Left kidney (tissue), 8 donors: Measurements from ENCODE around the gene SLC35C1. TPM values are rescaled to one million over a fixed set of nuclear protein-coding genes. Genes with fewer than 3 reads are reported as not detected.

Source experiments
- DNase-seq: peaks from one replicate; pipeline ENCODE4 v3.0.0-alpha.2; 2013
- long read RNA-seq, 8 donors: transcript quantifications; one replicate each; lab custom pipeline, GENCODE V29; 2026
- polyA plus RNA-seq: library from polyadenylated mRNA; unstranded; fragments of 120-200 nt; gene quantifications from one replicate; pipeline ENCODE4 v1.2.1, GENCODE V29; 2013; ENCODE audit not compliant: insufficient read length

Gene SLC35C1
- 6.4 TPM for polyA plus RNA-seq
- long read RNA-seq, donor 1, full-length matches to known transcripts, result 12 of 12 reads
- long read RNA-seq, donor 1, partial matches to known transcripts, result 0 of 12 reads
- long read RNA-seq, donor 1, other reads (novel, unspliced or antisense), result 0 of 12 reads
- long read RNA-seq, donor 2, full-length matches to known transcripts, result 3 of 3 reads
- long read RNA-seq, donor 2, partial matches to known transcripts, result 0 of 3 reads
- long read RNA-seq, donor 2, other reads (novel, unspliced or antisense), result 0 of 3 reads
- long read RNA-seq, donor 3, full-length matches to known transcripts, result 2 of 2 reads
- long read RNA-seq, donor 3, partial matches to known transcripts, result 0 of 2 reads
- long read RNA-seq, donor 3, other reads (novel, unspliced or antisense), result 0 of 2 reads
- long read RNA-seq, donor 4, result 0 reads
- long read RNA-seq, donor 5, full-length matches to known transcripts, result 5 of 5 reads
- long read RNA-seq, donor 5, partial matches to known transcripts, result 0 of 5 reads
- long read RNA-seq, donor 5, other reads (novel, unspliced or antisense), result 0 of 5 reads
- long read RNA-seq, donor 6, full-length matches to known transcripts, result 8 of 13 reads
- long read RNA-seq, donor 6, partial matches to known transcripts, result 5 of 13 reads
- long read RNA-seq, donor 6, other reads (novel, unspliced or antisense), result 0 of 13 reads
- long read RNA-seq, donor 7, full-length matches to known transcripts, result 6 of 6 reads
- long read RNA-seq, donor 7, partial matches to known transcripts, result 0 of 6 reads
- long read RNA-seq, donor 7, other reads (novel, unspliced or antisense), result 0 of 6 reads
- long read RNA-seq, donor 8, full-length matches to known transcripts, result 2 of 2 reads
- long read RNA-seq, donor 8, partial matches to known transcripts, result 0 of 2 reads
- long read RNA-seq, donor 8, other reads (novel, unspliced or antisense), result 0 of 2 reads

DNA sequence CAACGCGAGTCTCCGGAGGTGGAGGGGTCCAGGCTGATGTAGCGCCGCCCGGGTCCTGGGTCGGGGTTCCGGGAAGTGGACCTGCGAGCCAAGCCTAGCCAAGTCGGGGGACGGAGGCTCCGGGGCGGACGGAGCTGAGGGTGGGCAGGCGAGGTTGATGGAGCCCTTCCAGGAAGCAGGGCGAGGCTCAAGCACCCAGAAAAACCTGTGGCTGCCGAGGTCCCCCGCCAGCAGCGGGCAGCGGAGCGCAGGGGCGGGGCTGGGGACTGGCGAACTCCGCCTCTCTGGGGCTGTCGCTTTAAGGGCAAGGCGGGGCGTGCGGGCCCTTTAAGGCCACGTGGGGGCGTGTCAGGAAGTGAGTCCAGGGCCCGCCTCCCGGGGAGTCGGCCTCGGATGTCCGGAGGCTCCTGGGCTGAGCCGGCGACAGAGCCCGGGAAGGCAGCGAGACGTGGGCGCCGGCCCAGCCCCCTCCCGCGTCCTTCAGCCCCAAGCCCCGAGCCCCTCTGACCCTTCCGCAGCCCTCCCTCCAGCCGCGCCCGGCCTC is at the start of gene SLC35C1:
Gene SLC35C1 (plus strand): TSS at position 389 of the 544 bp plus-strand sequence. CDS start 653 bp downstream, outside the sequence.
- DNase-seq, result peak; percentile 94

DNA sequence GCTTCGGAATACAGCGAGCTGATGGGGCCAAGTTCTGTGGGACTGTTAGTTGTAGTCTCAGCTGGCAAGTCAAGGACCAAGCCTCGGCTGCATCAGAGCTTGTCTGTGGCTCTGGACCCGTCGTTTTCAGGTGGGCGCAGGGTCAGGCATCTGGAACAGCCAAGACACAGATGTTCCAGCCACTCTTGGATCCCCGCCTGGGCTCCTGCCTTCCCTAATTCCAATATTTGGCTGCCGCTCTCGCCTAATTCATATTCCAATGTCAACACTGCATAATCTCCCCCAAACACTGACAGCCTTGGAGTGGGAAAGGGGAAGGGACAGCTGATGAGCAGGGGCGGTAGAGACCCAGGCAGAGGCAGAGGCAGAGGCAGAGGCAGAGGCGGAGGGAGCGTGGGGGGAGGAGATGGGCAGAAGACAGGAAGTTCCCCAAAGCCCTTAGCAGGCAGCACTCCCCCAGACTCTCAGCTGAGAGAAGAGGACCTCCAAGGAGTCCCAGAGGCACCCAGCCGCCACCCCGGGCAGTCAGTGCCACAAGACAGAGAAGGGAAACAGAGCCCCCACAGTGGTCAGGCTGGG is 49.6 kb upstream of the SLC35C1 start:
- no peak for DNase-seq

DNA sequence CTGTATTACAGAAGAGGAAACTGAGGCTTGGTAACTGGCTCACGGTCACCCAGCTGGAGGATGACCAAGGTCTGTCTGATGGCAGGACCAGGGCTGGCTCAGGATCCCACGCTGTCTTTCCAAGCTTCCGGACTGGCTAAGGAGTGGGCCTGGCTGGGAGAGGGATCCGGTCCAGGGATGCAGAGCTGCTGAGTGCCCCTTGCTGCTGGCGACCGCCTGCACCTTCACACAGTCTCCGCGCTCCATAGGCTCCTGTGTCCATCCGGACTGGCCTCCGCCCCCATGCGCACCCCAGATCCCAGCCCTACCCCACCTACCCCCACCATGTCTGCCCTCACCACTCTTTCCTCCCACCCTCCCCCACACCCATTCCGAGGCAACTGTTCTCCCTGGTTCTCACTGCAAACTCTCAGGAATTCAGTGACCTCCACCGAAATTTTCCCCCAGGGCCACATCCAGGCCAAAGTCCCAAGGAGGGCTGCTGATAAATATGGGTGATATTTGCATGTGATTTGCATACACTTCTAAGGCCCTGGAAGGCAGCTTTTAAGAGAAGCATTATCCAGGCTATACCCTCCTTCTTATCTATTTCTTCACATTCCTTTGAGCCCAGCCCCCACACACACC is 48.5 kb upstream of the SLC35C1 start:
- no peak for DNase-seq

DNA sequence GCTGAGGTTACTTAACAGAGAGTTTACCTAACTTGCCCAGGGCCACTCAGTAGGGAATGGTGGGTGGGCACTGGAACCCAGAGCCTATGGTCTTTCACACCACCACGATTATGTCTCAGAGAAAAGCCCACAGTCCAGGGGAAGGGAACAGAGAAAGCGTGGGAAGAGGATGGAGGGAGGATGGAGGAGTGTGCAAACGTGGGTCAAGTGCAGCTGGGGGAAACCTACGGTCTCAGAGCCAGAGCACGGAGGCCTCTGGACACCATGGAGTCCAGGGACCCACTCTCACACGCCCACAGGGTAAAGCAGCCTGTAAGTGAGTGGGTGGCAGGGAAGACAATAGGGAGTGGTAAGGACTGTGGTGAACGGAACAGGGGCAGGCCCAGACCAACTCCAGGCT is 47.3 kb upstream of the SLC35C1 start:
- no peak for DNase-seq

DNA sequence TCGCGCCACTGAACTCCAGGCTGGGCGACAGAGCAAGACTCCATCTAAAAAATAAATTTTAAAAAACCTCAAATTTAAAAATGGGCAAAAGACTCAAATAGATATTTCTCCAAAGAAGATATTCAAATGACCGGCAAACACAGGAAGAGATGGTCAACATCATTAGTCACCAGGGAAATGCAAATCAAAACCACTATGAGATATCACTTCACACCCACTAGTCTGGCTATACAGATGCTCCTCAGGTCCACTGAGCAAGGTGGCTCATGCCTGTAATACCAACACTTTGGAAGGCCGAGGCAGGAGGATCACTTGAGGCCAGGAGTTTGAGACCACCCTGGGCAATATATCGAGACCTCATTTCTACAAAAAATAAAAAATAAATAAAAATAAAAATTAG is 43.3 kb upstream of the SLC35C1 start:
- DNase-seq, result no peak

DNA sequence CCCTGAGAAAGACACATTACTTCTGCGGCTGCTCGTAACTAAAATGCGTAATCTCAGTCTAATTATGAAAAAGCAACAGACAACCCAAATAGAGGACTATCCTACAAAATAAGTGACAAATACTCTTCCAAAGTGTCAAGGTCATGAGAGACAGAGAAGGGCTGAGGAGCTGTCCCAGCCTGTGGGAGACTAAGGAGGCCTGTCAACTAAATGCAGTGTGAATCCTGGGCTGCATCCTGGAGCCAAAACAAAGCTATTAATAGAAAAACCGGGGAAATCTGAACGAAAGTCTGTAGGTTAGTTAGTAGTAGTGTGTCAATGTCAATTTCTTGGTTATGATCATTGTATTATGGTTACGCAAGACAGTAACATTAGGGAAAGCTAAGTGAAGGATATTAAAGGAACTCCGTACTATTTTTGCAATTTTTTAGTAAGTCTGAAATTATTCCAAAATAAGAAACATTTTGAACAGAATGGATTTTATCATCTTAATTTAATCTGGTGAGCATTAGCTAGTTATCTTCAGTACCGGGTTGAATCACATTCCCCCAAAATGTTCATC is 39.8 kb upstream of the SLC35C1 start:
- DNase-seq, result no peak

DNA sequence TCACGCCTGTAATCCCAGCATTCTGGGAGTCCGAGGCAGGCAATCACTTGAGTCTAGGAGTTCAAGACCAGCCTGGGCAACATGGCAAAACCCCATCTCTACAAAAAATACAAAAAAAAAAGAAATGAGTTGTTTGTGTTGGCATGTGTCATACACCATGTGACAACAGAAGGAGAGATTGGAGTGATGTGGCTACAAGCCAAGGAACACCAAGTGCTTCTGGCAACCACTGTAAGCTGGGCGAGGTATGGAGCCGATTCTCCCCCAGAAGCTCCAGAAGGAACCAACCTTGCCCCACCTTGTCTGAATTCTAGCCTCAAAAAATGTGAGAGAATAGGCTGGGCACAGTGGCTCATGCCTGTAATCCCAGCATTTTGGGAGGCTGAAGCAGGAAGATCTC is 39.1 kb upstream of the SLC35C1 start:
- no peak for DNase-seq

DNA sequence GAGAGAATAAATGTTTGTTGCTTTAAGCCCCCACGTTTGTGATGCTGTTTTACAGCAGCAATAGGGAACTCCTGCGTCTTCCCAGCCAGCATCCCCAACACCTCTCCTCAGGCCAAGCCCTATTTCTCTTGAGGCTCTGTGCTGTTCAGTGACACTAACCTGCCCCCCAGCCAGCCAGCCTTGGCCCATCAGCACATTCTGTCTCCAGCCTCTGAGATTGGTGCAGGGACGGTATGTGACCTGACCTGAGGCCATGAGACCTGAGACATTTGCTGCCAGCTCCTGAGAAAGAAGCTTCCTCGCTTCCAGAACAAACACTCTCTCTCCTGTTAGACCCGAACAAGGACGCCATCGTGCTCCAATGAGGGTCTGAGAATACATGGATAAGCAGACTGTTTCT is 38.5 kb upstream of the SLC35C1 start:
- DNase-seq, result no peak

DNA sequence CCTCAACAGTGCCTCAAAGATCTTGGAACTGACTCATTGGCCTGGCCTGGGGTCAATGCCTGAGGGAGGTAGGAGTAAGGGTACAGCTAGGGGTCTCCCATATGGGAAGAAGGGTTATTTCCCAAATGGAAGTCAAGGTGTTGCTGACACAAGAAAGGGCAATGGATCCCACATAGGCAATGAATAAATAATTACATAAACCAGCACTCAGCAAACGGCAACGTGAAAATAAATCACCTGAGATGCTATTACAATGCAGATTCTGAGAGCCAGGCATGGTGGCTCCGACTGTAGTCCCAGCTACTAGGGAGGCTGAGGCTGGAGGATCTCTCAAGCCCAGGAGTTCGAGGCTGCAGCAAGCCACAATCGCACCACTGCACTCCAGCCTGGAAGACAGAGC is 36.5 kb upstream of the SLC35C1 start:
- DNase-seq, result no peak

DNA sequence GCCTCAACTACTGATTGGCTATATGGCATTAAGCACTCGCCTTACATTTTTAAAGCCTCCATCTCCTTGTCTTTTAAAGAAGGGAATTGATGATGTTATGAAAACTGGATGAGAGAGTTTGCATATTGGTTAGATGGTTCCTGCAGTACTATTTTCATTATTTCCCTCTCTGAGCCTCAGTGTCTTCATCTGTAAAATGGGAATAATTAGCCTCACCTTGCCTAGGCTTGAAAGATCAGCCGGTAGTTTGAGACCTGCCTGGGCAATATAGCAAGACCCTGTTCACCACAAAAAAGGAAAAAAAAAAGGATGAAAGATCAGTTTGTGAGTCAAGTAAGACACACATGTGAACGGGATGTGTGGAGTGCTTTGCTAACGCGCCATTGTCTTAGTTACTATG is 35.0 kb upstream of the SLC35C1 start:
- no peak for DNase-seq

DNA sequence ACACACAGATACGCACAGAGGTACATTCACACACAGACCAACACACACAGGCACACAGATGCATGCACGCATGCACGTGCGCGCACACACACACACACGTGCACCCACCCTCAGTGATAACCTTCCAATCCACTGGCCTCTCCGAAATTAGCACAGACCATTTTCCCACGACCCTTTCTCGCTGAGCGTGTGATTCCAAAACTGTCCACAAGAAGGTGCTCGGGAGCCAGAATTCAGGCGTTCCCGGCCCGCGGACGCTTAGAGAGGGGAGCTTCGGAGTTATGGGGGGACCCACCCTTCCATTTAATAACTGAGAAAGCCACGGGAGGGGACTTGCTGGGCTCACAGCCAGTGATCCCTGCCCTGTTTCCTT is 33.8 kb upstream of the SLC35C1 start:
- DNase-seq, result peak; percentile 72

DNA sequence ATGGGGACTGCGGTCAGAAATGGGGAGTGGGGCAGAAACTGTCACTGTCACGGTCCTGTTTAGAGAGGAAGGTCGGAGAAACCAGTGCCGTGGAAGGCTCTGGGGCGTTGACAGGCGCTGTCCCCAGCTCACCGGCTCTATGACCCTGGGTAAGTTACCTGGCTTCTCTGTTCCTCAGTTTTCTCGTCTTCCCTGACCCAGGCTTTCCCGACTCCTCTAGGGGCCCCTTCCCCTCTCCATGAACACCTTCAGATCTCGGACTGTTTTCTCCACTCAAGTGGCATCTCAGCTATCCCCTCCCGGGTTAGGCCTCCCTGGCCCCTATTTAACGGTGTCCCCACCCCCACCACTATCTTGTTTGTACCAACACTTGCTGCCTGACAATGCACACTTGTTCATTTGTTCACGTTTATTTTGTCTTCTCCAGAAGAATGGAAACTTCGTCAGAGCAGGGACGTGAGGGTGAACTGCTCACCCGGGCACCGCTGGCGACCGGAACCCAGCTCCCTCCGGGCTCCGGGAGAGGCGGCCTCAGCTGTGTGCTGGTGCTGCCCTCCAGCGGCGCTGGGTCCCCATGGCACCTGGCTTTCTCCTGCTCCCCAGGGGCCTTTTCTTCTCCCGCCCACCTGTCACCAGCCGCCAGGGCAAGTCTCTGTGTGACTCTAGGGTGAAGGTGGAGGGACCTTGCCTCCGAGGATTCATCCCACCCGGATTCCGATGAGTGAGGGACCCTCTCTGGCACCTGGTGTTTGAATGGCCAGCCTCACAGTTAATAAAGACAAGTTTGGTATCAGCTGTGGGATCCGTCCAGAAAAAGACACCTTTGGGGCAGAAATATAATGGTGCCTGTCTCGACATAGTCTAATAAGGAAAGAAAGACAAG is 33.1 kb upstream of the SLC35C1 start:
- peak; percentile 68 for DNase-seq

DNA sequence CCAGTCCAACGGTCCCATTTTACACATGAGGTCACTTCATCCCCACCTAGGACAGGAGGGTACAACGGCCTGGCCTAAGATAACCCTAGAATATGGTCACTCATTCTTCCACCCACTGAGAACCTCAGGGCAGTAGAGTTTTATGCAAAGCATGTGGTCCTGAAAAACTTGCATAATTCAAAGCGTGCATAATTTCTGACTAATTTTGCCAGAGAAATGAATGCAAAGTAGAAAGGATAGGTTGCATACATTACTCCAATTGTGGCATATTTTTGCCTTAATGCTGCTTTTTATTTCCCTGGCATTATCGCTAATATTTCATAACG is 32.5 kb upstream of the SLC35C1 start:
- DNase-seq, result no peak

DNA sequence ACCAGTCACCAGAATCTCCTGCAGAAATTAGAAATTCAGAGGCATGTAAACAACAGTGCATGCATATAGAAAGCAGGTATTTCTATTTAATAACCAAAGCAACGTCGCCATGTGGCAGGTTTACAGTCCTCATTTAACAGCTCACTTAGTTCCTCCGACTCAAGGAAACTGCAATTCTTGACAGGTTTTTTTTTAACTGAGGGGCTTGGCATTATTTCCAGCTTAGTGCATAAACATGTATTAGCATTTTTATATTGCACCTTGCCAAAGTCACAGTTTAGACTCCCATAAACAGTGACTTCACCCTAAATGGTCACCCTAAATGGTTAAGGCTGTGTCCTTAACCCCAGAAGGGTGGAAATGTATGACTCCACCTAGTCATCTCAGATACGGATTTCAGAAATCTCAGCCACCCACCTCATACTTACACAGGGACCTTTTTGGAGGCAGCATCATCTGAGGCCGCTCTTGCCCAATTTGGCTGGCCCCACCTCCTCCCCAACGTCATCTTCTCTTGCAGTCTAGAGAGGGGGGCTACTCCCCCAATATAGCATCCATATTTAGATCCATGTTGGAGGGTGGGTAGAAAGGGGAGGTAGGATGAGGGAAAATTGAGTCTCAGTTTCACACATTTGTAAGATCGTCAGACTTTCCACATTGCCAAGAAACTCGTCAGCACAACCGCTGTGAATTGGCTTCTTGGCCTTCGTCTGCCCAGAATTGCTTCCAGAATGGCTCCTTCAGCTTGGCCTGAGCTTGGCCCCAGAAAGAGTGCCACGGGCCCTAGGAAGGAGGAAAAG is 31.8 kb upstream of the SLC35C1 start:
- DNase-seq, result no peak

DNA sequence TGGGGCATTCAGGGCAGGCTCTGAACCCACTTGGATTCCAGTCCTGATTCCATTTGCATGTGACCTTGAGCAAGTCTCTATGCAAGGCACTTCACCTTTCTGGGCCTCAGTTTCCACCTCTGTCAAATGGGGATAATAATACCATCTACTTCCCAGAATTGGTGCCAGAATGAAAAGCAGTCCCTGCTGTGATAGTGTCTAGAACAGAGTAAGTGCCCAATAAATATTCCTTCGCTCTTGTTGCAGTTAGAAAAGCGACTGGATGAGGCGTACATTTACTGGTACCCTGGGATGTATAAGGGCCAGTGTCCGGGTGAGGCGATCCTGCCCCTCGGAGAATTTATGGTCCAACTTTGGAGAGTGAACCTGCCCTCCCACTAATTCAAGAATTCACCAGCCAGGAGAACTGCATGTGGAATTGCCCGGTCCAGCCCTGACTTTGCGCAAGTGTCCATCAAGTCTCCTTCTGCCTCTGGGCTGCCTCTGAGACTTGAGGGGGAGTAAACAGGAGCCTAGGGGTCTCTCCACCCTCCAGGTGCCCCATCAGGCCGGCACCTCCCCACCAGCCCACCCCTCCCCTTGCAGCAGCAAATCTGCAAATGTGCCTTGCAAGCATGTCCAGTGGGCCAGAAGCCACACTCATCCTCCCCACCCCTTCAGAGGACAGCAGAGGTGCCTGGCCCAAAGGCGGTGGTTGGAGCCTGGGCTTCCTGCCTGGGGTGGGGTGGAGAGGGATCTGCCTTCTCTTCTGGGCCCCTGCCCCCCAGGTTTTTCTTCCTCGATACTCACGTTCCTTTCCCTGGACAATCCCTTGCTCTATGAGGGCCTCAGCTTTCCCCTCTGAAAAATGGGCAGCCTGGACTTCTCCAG is 30.9 kb upstream of the SLC35C1 start:
- no peak for DNase-seq

DNA sequence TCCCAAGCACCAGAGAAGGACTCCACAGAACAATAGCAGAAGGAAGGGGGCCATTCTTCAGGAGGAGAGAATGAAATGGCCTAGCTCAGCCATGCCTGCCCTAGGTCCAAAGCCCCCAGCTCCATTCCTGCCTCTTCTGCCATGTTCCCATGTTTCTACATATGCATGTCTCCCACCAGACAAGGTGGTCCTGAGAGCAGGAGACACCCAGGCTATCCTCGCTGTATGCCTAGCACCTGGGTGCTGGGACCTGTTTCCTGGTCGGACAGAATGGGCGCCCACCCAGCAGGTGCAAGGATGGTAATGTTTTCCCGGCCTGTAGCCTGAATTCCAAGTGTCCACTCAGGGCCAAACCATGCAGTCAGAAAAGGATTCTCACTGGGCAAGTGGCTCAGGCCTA is 30.2 kb upstream of the SLC35C1 start:
- no peak for DNase-seq

DNA sequence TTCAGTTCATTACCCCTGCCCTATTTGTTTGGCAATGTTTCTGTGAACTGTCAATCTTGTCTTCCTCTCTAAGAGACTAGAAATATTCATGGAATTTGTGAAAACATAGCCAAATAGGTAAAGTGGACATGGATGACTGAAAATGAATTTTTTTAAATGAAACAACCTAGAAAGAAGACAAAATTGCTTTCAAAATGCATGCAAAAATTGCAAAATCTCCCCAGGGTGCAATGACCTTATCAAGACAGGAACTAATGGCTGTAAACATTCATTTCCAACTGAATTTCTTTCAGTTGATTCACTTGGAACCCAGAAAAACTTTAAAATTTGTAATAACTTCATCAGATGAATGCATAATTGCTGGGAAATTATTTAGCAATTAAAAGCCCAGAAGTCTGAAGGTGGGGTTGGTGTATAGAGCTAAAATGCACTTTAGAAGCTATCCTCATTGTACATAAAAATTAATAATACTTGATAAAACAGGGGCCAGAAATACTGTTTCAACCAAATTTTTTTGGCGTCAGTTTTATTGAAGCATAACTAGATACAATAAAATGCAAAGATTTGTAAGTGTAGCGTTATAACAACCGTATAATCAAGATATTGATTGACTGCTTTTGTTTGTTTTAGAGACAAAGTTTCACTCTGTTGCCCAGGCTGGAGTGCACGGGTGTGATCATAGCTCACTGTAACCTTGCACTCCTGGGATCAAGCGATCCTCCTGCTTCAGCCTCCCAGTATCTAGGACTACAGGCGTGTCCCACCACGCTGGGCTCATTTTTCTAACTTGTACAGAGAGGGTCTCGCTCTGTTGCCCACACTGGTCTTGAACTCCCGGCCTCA is 27.6 kb upstream of the SLC35C1 start:
- no peak for DNase-seq

DNA sequence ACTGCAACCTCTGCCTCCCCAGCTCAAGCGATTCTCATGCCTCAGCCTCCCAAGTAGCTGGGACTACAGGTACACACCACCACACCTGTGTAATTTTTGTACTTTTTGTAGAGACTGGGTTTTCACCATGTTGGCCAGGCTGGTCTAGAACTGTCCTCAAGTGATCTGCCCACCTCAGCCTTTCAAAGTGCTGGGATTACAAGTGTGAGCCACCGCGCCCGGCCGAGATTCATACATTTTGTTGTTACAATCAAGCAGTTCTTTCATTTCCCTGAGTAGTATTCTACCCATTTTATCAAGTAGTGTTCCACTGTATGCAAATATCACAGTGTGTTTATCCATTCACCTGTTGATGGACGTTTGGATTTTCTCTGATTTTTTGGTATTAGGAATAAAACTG is 26.6 kb upstream of the SLC35C1 start:
- DNase-seq, result no peak
